ENCODE measurements around the gene IST1.
A peak's percentile ranks its signal among the peaks of the same experiment; 100 is the strongest.
"Not testable (repeated sequence)": the region's sequence is repeated elsewhere in the genome, so short reads cannot be mapped to it uniquely, and the experiment has no call there.

Gene IST1

DNA sequence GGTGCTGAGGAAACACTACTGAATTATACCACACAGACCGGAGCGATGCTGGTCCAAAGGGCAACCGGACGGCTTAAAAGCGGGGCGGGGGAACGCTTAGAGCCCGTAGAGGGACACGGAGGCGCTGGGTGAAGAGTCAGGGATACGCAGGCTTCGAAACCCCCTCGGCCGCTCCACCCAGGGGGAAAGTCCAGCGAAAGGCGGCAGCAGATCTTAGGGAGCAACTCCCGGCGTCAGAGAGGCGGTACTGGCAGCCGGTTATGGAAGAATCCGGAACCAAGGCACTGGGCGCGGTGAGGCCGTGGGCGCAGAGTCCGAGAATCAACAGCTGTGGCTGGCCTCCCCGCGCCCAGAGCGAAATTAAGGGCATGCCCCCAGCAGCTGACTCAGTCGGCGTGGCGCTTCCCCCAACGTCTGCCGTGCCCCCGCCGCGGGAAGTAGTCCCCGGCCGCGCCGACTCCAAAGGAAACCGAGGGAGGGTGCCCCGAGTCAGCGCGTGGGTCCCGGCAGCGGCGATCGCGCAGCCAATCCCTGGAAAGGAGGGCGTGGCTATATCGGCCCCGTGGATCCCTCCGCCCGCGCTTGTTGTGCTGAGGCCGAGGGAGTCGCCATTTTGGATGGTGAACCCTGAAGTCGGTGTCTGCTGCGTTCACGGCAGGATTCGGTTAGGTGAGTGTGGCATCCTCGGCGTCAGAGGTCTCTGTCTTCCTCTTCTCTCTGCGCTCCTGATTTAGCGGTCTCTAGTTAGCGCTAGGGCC lies at the start of gene IST1:
Gene IST1, plus strand, starts transcription at position 611 of the 758 bp plus-strand sequence. CDS start 20,110 bp downstream, outside the sequence.
- DNase-seq (ENCODE audit: low read depth, low spot score): peak; percentile 96

DNA sequence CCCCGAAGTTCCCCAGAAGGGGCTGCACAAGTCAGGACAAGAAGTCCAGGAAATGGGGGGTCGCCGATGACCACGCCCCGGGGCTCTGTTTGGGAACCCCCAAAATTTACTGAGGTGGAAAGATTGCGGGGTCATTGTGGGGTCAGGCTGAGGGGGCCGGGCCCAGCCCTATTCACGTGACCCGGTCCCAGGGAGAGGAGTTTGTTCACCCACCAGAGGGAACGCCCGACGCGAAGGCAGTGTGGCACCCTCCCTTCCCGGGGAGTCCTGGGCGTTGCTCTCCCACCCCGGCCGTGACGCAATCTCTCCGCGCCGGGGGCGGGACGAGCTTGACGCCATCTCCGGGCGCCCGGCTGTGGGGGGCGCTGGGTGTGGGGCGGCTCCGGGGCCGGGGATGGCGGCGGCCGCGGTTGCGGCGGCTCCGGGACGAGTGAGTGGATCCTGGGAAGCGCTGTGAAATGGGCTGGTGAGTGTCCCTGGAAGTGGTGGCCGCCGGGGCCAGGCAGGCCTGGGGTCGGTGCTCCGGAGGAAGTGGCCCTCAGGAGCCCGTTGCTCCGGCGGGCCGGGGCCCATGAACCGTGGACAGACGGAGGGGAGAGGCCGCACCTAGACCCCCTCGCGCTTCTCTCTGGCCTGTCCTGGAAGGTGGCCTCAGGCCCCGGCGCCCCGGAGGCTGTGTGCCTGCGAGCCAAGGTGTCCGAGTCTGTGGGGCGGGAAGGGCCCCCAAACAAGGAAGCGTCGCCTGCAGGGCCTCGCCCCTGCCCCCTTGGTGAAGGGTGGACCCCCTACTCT lies 49.5 kb upstream of the IST1 start, which contains the start of gene ATXN1L:
Gene ATXN1L, plus strand, starts transcription at position 338 of the 792 bp plus-strand sequence. CDS start 3,765 bp downstream, outside the sequence.
- peak; percentile 92 for DNase-seq (ENCODE audit: low read depth, low spot score)

DNA sequence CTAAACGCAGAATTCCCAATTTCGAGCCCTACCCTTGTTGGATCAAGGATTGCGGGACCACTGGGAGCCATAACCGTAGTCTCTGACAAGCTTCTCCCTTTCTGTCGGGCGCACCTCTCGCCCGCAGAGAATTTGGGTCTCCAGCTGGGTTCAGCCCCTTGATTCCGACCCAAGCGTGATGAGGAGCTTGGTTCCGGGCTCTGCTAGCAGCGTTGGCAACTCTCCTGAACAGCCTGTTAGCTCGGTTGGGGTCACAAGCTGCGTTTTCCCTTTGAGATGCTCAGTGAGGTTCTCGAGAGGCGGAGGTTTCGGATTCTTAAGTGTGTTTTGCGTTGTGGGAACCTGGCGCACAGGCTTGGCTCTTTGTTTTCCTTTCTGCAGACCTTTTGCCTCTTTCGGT lies 48.9 kb upstream of the IST1 start:
- no peak for DNase-seq (ENCODE audit: low read depth, low spot score)

DNA sequence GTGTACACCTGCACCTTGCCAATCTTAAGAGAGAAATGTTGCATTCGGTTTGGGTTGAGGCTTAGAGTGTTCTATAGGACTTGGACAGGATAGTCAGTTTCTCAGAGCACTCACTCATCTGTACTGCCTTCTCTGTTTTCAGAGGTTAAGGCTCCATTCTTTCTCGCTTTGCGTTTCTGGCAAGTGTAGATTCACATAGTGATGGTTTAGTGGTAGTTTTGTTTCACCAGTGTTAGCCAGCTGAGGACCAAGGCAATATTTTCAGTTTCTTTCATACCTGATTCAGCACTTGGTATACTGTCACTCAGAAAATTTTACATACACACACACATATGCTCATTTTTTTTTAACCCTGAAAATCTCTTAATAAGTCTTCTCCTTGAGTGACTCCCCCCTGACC lies 48.2 kb upstream of the IST1 start:
- no peak for DNase-seq (ENCODE audit: low read depth, low spot score)

DNA sequence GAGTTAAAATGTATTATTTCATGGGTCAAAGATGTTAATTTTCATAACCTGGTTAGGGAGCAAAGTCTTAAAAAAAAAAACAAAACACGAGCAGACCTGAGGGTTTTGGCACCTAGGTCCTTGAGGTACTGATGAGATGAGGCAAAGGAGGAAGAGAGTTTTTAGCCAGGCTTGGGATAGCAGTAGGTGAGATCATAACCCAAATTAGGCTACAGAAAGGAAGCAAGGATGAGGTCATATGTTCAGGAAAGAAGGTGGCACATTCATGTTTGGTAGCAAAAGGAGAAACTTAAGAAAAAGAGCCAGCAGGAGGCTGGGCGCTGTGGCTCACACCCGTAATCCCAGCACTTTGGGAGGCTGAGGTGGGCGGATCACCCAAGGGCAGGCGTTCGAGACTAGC lies 46.7 kb upstream of the IST1 start:
- DNase-seq (ENCODE audit: low read depth, low spot score): no peak

DNA sequence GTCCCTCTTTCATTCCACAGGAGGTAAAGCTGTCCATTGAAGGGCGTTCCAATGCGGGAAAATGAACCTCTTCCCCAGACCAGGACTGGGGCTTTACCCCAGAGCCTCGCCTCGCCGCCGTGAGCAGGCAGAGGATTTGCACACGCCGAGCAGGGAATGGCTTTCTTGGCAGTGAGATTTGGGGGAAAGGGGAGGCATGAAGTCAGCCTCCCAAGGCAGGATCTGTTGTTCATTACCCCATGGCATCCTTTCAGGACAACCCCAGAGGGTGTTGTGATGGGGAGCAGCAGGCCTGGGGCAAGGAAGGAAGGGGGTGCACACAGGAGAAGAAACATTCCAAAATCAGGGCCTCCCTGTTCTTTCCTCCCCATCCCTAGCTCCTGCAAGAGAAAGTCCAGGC lies 43.6 kb upstream of the IST1 start:
- DNase-seq (ENCODE audit: low read depth, low spot score): no peak

DNA sequence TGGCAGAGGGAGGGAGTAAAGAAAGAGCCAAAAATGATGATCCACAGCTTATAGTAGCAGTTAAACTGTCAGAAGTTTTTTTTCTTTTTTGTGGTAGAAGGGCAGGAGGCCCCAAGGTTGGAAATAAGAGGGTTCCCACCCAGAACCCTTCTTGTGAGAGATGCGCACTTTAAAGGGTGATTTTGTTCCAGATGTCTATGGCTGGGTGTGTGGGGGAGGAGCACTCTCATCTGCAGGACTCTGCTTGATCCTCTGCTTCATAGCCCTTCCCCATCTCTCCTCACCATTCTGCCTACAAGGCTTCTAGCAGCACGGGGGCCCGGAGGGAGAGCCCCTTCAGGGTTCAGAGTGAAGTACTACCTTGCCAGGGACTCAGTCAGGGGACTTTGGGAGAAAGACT lies 43.2 kb upstream of the IST1 start:
- DNase-seq (ENCODE audit: low read depth, low spot score): no peak

DNA sequence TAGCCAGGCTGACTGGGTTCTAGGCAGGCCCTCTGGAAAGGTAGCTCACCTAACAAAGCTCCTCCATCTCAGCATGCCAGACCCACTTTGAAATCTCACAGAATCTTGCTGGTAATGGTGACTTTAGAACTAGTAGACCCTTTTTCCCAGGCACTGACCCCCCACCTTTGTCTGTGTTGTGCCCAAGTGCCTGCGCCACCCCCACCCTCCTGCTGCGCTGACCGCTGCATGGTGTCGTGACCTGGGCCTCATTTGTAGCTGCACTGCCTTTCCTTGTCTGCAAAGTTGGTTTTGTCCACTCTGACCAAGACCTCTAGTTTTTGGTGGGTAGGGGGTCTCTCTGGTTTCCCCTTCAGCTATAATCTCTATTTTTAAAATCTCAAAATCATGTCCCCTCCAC lies 42.8 kb upstream of the IST1 start:
- no peak for DNase-seq (ENCODE audit: low read depth, low spot score)

DNA sequence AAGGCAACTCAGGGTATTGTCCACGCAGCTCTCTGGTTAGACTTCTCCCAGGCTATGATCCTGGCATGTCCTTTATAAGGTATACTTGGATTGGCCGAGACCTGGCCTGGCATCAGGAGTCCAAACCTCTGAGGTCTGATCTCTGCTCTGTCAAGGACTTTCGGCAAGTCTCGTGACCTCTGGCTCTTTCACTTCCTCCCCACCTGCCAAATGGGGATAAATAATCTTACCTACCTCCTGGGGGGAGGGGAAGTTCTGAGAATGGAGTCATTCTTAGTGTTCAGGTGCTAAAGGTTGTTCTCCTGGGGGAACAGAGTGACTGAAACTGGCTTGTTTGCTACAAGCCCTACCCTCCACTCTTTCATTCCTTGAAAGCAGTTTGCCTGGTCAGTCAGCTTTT lies 41.9 kb upstream of the IST1 start:
- DNase-seq (ENCODE audit: low read depth, low spot score): no peak

DNA sequence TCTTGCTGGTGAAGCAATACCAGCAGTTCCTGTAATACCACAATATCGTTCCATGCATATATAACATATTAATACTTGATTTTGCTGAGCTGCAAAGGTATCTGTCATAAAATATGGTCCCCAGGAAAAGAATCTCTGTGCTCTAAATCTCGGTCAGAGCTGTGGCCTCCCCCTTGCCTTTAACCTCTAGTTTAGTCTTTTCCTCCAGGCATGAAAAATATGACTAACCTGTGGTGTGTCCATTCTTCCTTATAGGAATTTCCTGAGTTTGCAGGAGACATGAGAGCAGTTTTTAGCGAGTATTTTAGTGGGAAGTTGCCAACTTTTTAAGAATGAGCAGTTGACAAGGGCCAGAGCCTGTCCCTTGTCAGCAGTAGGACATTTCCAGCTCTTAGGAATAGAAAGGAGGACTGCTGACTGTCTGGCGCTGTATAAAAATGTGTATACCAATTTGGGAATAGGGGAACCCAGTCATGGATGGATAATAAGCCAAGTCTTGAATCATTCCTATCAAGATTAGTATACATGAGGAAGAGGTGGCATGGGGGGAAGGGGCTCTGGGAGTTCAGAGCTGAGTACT lies 40.9 kb upstream of the IST1 start:
- DNase-seq (ENCODE audit: low read depth, low spot score): no peak

DNA sequence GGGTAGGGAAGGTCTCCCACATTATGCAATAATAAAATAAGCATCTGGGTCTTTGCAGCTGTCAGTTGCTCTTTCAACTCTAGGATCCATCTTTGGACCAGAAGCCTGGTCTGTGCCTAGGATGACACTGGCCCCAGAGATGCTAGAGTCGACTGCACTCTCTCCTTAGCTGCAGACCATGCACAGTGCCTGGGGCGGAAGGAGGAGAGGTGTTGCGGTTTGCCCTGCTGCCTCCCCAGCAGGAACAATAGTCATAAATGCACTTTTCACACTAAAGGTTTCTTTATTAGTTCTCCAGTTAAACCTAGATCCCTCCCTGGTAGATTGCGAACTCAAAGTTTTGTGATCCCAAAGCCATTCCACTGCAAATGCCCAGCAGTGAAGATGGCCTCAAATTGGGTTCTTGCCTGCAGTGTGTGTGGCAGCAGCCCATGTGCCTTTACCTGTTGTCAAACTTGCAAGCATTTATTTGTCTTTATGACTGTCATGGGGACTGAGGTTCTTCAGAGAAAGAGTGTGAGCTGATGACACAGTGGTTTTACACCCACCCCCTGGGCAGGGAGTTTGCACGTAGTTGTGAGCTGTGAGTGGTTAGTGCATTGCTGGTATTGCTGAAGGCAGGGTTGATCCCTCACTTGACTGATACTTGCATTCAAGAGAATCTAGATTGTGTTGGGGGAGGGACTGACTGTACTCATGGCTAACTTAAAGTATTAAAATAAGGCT lies 39.2 kb upstream of the IST1 start:
- DNase-seq (ENCODE audit: low read depth, low spot score): no peak

DNA sequence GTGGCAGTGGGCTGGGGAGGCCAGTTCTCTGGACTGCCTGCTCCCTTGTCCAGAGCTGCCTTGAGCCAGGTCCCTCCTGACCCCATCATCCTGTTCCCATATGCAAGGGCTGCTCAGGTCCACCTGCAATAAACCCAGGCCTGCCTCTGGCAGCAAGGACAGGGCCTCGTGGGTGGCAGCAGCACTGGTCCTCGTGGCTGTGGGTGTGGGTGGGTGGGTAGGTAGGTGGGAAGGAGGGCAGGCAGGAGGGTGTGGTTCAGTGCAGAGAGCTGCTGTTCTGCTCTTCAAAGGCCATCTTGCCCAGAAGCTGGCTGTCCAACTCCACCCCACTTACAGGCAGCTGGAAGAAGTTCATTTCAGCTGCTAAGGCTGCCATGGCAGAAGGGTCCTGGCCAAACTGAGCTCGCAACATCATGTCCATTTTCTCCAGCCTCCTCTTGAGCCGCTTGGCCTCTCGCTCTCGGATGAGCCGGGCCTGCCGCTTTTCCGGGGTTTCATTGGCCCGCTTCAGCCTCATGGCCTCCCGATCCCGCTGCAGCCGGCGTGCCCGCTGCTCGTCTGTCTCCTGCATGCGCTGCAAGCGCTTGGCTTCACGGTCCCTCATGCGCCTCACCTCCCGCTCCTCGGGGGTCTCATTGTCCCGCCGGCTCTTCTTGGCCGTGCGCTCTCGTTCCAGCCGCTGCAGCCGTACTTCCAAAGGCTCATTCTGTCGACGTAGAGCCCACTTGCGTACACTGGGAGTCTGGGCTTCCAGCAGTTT lies 35.4 kb upstream of the IST1 start:
- no peak for DNase-seq (ENCODE audit: low read depth, low spot score)

DNA sequence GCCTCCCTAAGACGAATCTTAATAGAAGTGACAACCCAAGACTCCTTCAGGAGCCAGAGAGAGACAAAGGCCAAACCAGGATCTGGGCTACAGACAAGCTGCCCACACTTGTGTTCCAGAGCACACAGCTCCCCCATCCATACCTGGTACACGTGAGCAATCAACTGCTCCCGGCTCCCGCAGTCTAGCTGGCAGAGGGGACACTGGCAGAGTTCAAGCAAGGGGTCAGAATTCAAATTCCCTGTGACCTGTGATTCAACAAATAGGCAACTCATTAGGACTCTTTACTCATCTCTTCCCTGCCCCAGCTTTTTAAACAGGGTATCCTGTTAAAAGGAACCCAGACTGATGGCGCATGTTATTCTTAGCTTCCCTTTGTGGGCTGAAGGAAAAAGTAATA lies 31.3 kb upstream of the IST1 start:
- DNase-seq (ENCODE audit: low read depth, low spot score): no peak

DNA sequence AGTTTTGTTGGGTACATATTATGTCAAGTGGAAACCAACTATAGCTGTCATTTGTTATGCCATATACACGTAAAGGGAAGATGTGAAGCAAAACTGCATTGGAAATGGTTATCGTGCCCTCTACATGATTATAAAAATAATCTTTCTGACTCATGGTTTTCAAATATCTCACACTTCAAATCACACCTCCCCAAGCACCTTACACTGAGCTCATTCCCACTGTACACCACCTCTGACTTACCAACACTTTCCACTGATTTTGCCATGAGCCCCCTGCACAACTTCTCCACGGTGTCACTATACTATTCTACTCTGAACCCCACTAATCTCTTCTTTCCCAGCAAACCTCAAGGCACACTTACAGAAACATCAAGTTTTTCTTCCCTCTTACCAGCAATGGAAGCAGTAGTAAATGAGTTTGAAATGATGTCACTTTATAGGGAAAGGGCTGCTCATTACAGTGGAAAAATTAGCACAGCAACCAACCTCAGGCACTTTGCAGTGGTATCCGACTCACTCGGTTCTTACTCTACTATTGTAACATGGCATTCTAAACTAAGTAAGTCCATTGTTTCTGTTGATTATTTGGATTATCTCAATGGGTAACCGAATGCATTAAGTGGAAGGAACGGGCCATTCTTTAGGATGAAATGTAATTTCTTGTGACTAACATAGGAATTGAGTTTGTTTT lies 30.0 kb upstream of the IST1 start:
- DNase-seq (ENCODE audit: low read depth, low spot score): no peak

DNA sequence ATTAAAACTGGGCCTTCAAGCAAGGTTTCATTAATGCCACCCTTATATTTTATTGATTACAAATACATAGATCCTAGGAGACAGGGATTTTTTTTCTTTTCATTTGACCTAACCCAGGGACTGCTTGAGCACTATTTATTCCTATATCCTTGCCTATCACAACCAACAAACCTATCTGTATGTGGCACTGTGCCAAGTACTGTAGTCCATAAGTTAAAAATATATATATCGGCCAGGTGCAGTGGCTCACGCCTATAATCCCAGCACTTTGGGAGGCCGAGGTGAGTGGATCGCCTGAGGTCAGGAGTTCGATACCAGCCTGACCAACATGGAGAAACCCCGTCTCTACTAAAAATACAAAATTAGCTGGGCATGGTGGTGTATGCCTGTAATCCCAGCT lies 28.2 kb upstream of the IST1 start:
- not testable (repeated sequence) for DNase-seq (ENCODE audit: low read depth, low spot score)

DNA sequence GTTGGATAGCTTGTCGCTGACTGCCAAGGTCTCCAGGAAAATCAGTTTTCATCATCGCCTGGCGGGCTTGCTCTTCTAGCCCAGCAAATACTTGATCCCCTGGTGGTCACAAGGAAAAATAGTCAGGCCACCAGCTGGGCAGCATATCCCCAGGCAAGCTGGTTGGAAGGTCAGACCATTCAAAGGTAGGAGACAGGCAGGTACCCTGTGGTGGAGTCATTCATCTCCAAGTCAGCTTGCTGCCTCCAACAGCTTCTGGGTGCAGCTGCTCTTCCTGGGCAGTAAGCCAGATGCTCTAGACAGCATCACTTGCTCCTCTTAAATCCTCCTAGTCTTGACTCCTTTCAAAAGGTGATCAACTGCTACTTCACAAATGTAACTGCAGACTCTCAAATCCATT lies 27.4 kb upstream of the IST1 start:
- DNase-seq (ENCODE audit: low read depth, low spot score): no peak

DNA sequence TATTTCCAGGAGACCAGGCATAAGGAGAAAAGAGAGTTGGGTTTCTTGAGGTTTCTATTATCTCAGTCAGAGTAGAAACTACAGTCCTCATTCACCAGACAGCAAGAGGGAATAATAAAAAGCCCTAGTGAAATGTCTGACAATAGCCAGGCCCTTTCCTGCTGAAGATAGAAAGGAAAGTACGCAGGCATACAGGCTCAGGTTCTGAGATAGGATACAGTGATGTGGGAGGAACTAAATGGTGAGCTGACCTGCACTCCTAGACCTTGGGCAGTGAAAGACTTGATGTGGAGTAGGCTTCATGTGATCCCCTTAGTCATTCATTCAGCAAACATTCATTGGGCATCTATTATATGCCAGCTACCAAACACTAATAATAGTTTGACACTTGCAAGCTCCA lies 26.2 kb upstream of the IST1 start:
- DNase-seq (ENCODE audit: low read depth, low spot score): no peak

DNA sequence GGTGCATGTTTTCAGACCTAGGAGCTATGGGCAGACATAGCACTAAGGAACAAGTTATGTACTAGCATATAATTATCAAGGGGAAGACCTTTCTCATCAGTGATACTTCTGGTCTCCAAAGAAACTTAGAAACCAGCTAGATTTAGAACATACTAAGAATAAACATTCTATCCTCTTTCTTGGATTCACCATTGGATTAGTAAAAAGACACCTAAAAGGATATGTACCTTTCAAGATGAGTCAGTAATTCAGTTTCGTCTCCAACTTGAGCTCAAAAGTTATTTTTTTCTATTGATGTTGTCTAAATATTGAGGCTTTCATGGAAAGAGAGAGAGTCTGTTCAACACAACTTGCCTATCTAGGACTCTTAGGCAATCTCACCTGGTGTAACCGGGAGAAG lies 24.5 kb upstream of the IST1 start:
- no peak for DNase-seq (ENCODE audit: low read depth, low spot score)

DNA sequence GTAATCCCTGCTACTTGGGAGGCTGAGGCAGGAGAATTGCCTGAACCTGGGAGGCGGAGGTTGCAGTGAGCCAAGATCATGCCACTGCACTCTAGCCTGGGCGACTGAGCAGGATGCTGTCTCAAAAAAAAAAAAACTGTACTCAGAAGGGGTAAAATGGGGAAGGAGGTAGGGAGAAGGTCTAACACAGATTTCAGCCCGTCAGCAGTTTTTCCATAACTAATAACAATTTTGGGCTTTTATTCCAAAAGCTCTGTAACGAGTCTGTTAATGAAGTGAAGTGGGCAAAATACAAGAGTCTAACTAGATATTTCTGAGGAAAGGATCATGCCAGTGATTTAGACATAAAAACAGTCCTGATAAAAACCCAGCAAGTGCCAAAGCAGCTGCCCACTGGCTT lies 22.1 kb upstream of the IST1 start:
- no peak for DNase-seq (ENCODE audit: low read depth, low spot score)

DNA sequence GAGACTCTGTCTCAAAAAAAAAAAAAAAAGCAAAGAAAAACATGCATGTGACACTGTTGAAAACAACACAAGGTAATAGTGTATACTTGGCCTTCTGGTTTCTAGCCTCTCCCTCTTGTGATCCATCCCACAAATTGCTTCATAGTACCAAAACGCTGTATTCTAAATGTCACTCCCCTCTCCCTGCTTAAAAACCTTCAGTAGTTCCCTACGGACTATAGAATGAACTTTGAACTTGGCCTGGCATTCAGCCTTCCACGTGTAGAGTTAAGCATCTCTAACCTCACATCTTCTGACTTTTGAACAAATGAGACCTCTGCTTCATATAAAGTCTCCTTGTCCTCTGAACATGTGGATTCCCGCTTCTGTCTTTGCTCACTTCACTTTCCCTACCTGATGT lies 16.4 kb upstream of the IST1 start:
- no peak for DNase-seq (ENCODE audit: low read depth, low spot score)

DNA sequence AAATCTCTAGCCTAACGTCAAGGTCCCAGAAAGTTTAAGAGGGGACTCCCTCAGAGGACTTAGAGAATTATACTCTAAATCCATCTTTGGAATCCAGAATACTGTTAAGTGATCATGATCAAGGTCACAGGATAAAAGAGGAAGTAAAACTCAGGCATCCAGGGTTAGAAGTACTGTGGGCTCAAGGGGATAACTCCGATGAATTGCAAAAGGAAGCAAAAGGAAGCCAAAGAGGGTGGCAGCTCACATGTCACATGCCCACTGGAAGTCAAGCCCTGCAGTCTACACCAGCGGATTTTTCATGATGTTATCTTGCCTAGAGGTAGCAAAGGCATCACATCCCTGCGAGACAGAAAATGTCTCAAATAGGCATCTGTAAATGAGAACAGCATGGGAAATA lies 15.2 kb upstream of the IST1 start:
- DNase-seq (ENCODE audit: low read depth, low spot score): no peak
